WTC11 (cell line): ENCODE results near the gene SACS. TPM values are rescaled to one million over a fixed set of nuclear protein-coding genes. Genes with fewer than 3 reads are reported as not detected.

Experiments
- ATAC-seq: fragments of 200-7000 bp; cut with Tn5 transposase; 2 replicates; pipeline ENCODE4 v1.10.0; 2021; ENCODE audit warnings: mild to moderate bottlenecking, moderate library complexity
- CTCF ChIA-PET: fragments of 300-600 bp; sonication (Branson Sonifier 250); formaldehyde crosslinking; loops from one replicate; lab custom pipeline; 2021; ENCODE audit warnings: antibody characterized with exemption; lab: Charles Lee
- POLR2A ChIA-PET: fragments of 350-600 bp; sonication (Branson Sonifier 250); formaldehyde crosslinking; loops from one replicate; lab custom pipeline; 2021; ENCODE audit warnings: antibody characterized with exemption; lab: Charles Lee
- DNase-seq: peaks from one replicate; pipeline ENCODE4 v3.0.0; 2021; ENCODE audit warnings: low spot score
- H3K27ac Mint-ChIP-seq: 2 replicates; pipeline ENCODE4 v1.8.0; 2021; ENCODE audit warnings: mixed read lengths
- H3K27me3 Mint-ChIP-seq: 2 replicates; pipeline ENCODE4 v1.8.0; 2021; ENCODE audit warnings: low read depth, mild to moderate bottlenecking, moderate library complexity, mixed read lengths
- H3K36me3 Mint-ChIP-seq: 2 replicates; pipeline ENCODE4 v1.8.0; 2021; ENCODE audit warnings: mixed read lengths
- H3K4me1 Mint-ChIP-seq: 2 replicates; pipeline ENCODE4 v1.8.0; 2022; ENCODE audit warnings: mixed read lengths
- H3K4me3 Mint-ChIP-seq: 2 replicates; pipeline ENCODE4 v1.8.0; 2021; ENCODE audit warnings: mild to moderate bottlenecking, moderate library complexity, mixed read lengths
- H3K9me3 Mint-ChIP-seq: 2 replicates; pipeline ENCODE4 v1.8.0; 2021; ENCODE audit warnings: mixed read lengths
- CREM ChIP-seq: sonication (generic); formaldehyde crosslinking; IDR thresholded peaks from 2 replicates; pipeline ENCODE4 v1.8.1; 2022; ENCODE audit warnings: mild to moderate bottlenecking, missing genetic modification reagents, moderate library complexity
- E2F1 ChIP-seq: sonication (generic); formaldehyde crosslinking; IDR thresholded peaks from 2 replicates; pipeline ENCODE4 v1.8.0; 2022; ENCODE audit warnings: mild to moderate bottlenecking, missing genetic modification reagents
- FOXJ3 ChIP-seq: sonication (generic); formaldehyde crosslinking; IDR thresholded peaks from 2 replicates; pipeline ENCODE4 v1.9.0; 2021; ENCODE audit warnings: missing genetic modification reagents, mild to moderate bottlenecking, borderline replicate concordance
- FOXP4 ChIP-seq: sonication (generic); formaldehyde crosslinking; IDR thresholded peaks from 2 replicates; pipeline ENCODE4 v1.8.0; 2022; ENCODE audit warnings: mild to moderate bottlenecking, missing genetic modification reagents
- IRF2 ChIP-seq: sonication (generic); formaldehyde crosslinking; IDR thresholded peaks from 2 replicates; pipeline ENCODE4 v1.8.0; 2022; ENCODE audit warnings: low read depth, missing genetic modification reagents, borderline replicate concordance
- JUN ChIP-seq: sonication (generic); formaldehyde crosslinking; IDR thresholded peaks from 2 replicates; pipeline ENCODE4 v1.8.0; 2023; ENCODE audit warnings: mild to moderate bottlenecking, missing genetic modification reagents
- MLX ChIP-seq: sonication (generic); formaldehyde crosslinking; IDR thresholded peaks from 2 replicates; pipeline ENCODE4 v1.8.1; 2023; ENCODE audit warnings: mild to moderate bottlenecking, missing genetic modification reagents, moderate library complexity
- MXD4 ChIP-seq: fragments of 250-450 bp; sonication (Bioruptor Pico); IDR thresholded peaks from 2 replicates; pipeline ENCODE4 v1.8.0; 2021; ENCODE audit warnings: mild to moderate bottlenecking, moderate library complexity, borderline replicate concordance
- NR1H2 ChIP-seq: sonication (generic); formaldehyde crosslinking; IDR thresholded peaks from 2 replicates; pipeline ENCODE4 v1.9.0; 2021; ENCODE audit warnings: mild to moderate bottlenecking, moderate library complexity, missing genetic modification reagents
- ZNF263 ChIP-seq: sonication (generic); formaldehyde crosslinking; IDR thresholded peaks from 2 replicates; pipeline ENCODE4 v1.8.1; 2022; ENCODE audit warnings: low read depth, mild to moderate bottlenecking, moderate library complexity, missing genetic modification reagents
- ZNF281 ChIP-seq: sonication (generic); formaldehyde crosslinking; IDR thresholded peaks from 2 replicates; pipeline ENCODE4 v1.8.0; 2023; ENCODE audit warnings: mild to moderate bottlenecking, missing genetic modification reagents
- ZNF425 ChIP-seq: fragments of 250-450 bp; sonication (Bioruptor Pico); conservative IDR thresholded peaks from 2 replicates; pipeline ENCODE4 v1.9.0; 2021; ENCODE audit warnings: mild to moderate bottlenecking
- ZNF671 ChIP-seq: fragments of 250-450 bp; sonication (Bioruptor Pico); IDR thresholded peaks from 2 replicates; pipeline ENCODE4 v1.8.0; 2021; ENCODE audit warnings: mild to moderate bottlenecking
- total RNA-seq: library from RNA; stranded (reverse); gene quantifications from 3 replicates; pipeline ENCODE4 v1.2.3, GENCODE V29; 2021

The SACS gene
- total RNA-seq, 1 experiment from 2014 or later: 35.2 TPM

- no peak for TF ChIP-seq ZNF281 (CRISPR knock-in tag)
- TF ChIP-seq CREM (CRISPR knock-in tag): no peak
- no peak for TF ChIP-seq JUN (CRISPR knock-in tag)
- no peak for TF ChIP-seq FOXP4
- no peak for TF ChIP-seq FOXJ3 (CRISPR knock-in tag)
- TF ChIP-seq ZNF263 (CRISPR knock-in tag): no peak
These were observed 10.4 kb upstream of the SACS start (continued) for GRCh38 chr13:23443878-23444277.

GRCh38 chr13:23443110-23443509 lies 9.6 kb upstream of the SACS start:
- no peak overlapping the region for H3K4me3 Mint-ChIP-seq
- TF ChIP-seq MLX (CRISPR knock-in tag): no peak
- no peak for TF ChIP-seq CREM (CRISPR knock-in tag)
- no peak for TF ChIP-seq MXD4
- no peak for TF ChIP-seq ZNF425 (CRISPR knock-in tag)
- TF ChIP-seq ZNF263 (CRISPR knock-in tag): no peak
- TF ChIP-seq E2F1: no peak
- no peak for TF ChIP-seq ZNF671 (CRISPR knock-in tag)
- no peak for TF ChIP-seq FOXP4
- TF ChIP-seq IRF2 (CRISPR knock-in tag): no peak
- TF ChIP-seq NR1H2 (CRISPR knock-in tag): no peak
- TF ChIP-seq, all 79 proteins: peak for 0
- peaks cover 6% of the 10 kb centered on the region; the same call in 1 of the 2 replicates for H3K4me1 Mint-ChIP-seq
- ATAC-seq: no peak
- CTCF ChIA-PET: interaction anchor here (0.5 kb wide), 1 partner anchor 785 kb away, joined by 3 read pairs; no protein-coding TSS in a partner anchor
- H3K9me3 Mint-ChIP-seq: peaks cover 9% of the 10 kb centered on the region
- H3K27ac Mint-ChIP-seq: no peak overlapping the region
- peaks cover 4% of the 10 kb centered on the region for H3K36me3 Mint-ChIP-seq
- no peak for DNase-seq
- no peaks in the 10 kb centered on the region; the same call in 1 of the 2 replicates for H3K27me3 Mint-ChIP-seq
- POLR2A ChIA-PET: no interaction called here
